ENCODE results near the gene SGK1. TPM values are rescaled to one million over a fixed set of nuclear protein-coding genes. Genes with fewer than 3 reads are reported as not detected.

The SGK1 gene
- polyA plus RNA-seq, 1 donor (not counting 4 experiments of a cell fraction or from before 2014, with no cell fraction given), result 156 TPM

DNA sequence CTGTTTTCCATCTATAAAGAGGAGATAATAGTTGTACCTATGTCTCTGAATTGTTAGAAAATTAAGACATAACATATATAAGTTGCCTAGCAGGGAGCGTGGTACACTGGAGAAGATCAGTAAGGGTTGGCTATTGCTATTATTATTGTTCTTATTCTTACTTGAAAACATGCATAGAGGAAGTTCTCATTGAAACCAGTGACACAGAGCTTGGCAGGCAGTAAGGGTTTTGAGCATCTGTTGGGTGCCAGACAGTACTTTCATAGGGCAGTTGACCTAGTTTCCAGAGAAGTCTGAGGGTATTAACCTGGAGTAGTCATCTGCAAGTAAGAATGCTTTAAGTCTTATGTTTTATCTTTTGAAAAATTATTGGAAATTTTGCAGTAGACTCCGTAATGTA is 13.3 kb upstream of the SGK1 start:
- Histone ChIP-seq H3K27ac (ENCODE audit: control insufficient read depth, insufficient read depth, low read length) (no peak overlapping the region), H3K79me2 (ENCODE audit: control insufficient read depth, insufficient read depth, low read length) (no peaks in the 10 kb centered on the region), H3K4me2 (ENCODE audit: control insufficient read depth, extremely low read depth, insufficient read depth, low read depth, low read length) (no peak overlapping the region), H3K9me1 (ENCODE audit: control insufficient read depth, extremely low read depth, insufficient read depth, low read length) (no peaks in the 10 kb centered on the region), H3K36me3 (ENCODE audit: control insufficient read depth in 2 of 2, extremely low read depth in 1 of 2, insufficient read depth in 2 of 2, low read length in 2 of 2) (no peaks in the 10 kb centered on the region), H3K9me3 (ENCODE audit: control insufficient read depth, low read depth, low read length) (no peaks in the 10 kb centered on the region), H3K4me1 (ENCODE audit: control insufficient read depth, extremely low read depth, insufficient read depth, low read length) (no peaks in the 10 kb centered on the region), H4K20me1 (ENCODE audit: control insufficient read depth, extremely low read depth, insufficient read depth, low read length) (no peaks in the 10 kb centered on the region), H3K27me3 (ENCODE audit: control insufficient read depth, extremely low read depth, insufficient read depth, low read length) (no peaks in the 10 kb centered on the region), H2AFZ (ENCODE audit: control insufficient read depth, low read length) (no peak overlapping the region), H3K9ac (ENCODE audit: control insufficient read depth, extremely low read depth, insufficient read depth, low read length) (no peak overlapping the region), H3K4me3 (ENCODE audit: control insufficient read depth in 2 of 3, extremely low read depth in 1 of 3, insufficient read depth in 2 of 3, low read depth in 1 of 3, low read length in 3 of 3) (no peak overlapping the region)
- dilution Hi-C loops (cut with MboI; ENCODE audit: extremely low pct_ligation_motif_present, low sequenced_read_pairs), result no loop called here
- DNase-seq (ENCODE audit: low read depth, low spot score) (no peak), FAIRE-seq (no peak)
- TF ChIP-seq EZH2 (IDR thresholded peaks at IDR 0.05; ENCODE audit: low read length) (no peak), CTCF (optimal IDR thresholded peaks at IDR 0.05 in 1 of 3, IDR thresholded peaks at IDR 0.05 in 1 of 3, conservative IDR thresholded peaks at IDR 0.05 in 1 of 3; ENCODE audit: extremely low read depth in 1 of 3, insufficient read depth in 2 of 3, low read length in 3 of 3) (no peak)

- H3K27me3 ChIP-seq (ENCODE audit: control insufficient read depth, extremely low read depth, insufficient read depth, low read length), result no peaks in the 10 kb centered on the region
- H4K20me1 ChIP-seq (ENCODE audit: control insufficient read depth, extremely low read depth, insufficient read depth, low read length), result no peaks in the 10 kb centered on the region
- dilution Hi-C loops (cut with MboI; ENCODE audit: extremely low pct_ligation_motif_present, low sequenced_read_pairs), result no loop called here
- FAIRE-seq (no peak), DNase-seq (ENCODE audit: low read depth, low spot score) (no peak)
- no peak overlapping the region for H2AFZ ChIP-seq (ENCODE audit: control insufficient read depth, low read length)
- no peaks in the 10 kb centered on the region for H3K9me3 ChIP-seq (ENCODE audit: control insufficient read depth, low read depth, low read length)
- H3K9ac ChIP-seq (ENCODE audit: control insufficient read depth, extremely low read depth, insufficient read depth, low read length), result no peak overlapping the region
- H3K4me2 ChIP-seq (ENCODE audit: control insufficient read depth, extremely low read depth, insufficient read depth, low read depth, low read length), result no peak overlapping the region
- H3K79me2 ChIP-seq (ENCODE audit: control insufficient read depth, insufficient read depth, low read length), result no peaks in the 10 kb centered on the region
- no peak for TF ChIP-seq EZH2 (IDR thresholded peaks at IDR 0.05; ENCODE audit: low read length)
- no peak overlapping the region for H3K27ac ChIP-seq (ENCODE audit: control insufficient read depth, insufficient read depth, low read length)
- no peaks in the 10 kb centered on the region for H3K4me1 ChIP-seq (ENCODE audit: control insufficient read depth, extremely low read depth, insufficient read depth, low read length)
- H3K4me3 ChIP-seq (ENCODE audit: control insufficient read depth in 2 of 3, extremely low read depth in 1 of 3, insufficient read depth in 2 of 3, low read depth in 1 of 3, low read length in 3 of 3), result no peak overlapping the region
- no peaks in the 10 kb centered on the region for H3K36me3 ChIP-seq (ENCODE audit: control insufficient read depth in 2 of 2, extremely low read depth in 1 of 2, insufficient read depth in 2 of 2, low read length in 2 of 2)
- no peaks in the 10 kb centered on the region for H3K9me1 ChIP-seq (ENCODE audit: control insufficient read depth, extremely low read depth, insufficient read depth, low read length)
Observed at GRCh38 chr6:134330555-134330954, 12.6 kb upstream of the SGK1 start.

DNA sequence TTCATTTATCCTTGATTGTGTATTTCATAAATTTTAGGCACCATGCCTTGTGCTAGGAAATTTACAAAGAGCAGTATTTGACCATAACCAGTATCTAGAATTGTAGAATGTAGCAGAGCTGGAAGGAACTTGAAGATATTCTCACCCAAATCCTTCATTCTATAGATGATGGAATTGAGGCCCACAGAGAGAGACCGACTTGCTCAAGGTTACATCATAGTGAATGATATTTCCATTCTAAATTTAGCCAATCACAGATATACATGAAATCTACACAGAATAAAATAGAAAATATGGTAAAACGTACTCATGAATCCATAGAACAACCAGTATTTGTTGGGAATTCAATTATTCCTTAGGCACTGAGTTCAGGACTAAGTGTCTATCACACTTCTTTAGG is 10.9 kb upstream of the SGK1 start:
- no peaks in the 10 kb centered on the region for H3K9me3 ChIP-seq (ENCODE audit: control insufficient read depth, low read depth, low read length)
- H3K27ac ChIP-seq (ENCODE audit: control insufficient read depth, insufficient read depth, low read length), result no peak overlapping the region
- FAIRE-seq, result no peak
- H3K79me2 ChIP-seq (ENCODE audit: control insufficient read depth, insufficient read depth, low read length), result no peaks in the 10 kb centered on the region
- no peaks in the 10 kb centered on the region for H3K36me3 ChIP-seq (ENCODE audit: control insufficient read depth in 2 of 2, extremely low read depth in 1 of 2, insufficient read depth in 2 of 2, low read length in 2 of 2)
- H3K4me1 ChIP-seq (ENCODE audit: control insufficient read depth, extremely low read depth, insufficient read depth, low read length), result no peaks in the 10 kb centered on the region
- H4K20me1 ChIP-seq (ENCODE audit: control insufficient read depth, extremely low read depth, insufficient read depth, low read length), result no peaks in the 10 kb centered on the region
- H3K9me1 ChIP-seq (ENCODE audit: control insufficient read depth, extremely low read depth, insufficient read depth, low read length), result no peaks in the 10 kb centered on the region
- H3K4me3 ChIP-seq (ENCODE audit: control insufficient read depth in 2 of 3, extremely low read depth in 1 of 3, insufficient read depth in 2 of 3, low read depth in 1 of 3, low read length in 3 of 3), result no peak overlapping the region
- no peak overlapping the region for H2AFZ ChIP-seq (ENCODE audit: control insufficient read depth, low read length)
- H3K27me3 ChIP-seq (ENCODE audit: control insufficient read depth, extremely low read depth, insufficient read depth, low read length), result no peaks in the 10 kb centered on the region
- dilution Hi-C loops (cut with MboI; ENCODE audit: extremely low pct_ligation_motif_present, low sequenced_read_pairs), result no loop called here
- no peak overlapping the region for H3K4me2 ChIP-seq (ENCODE audit: control insufficient read depth, extremely low read depth, insufficient read depth, low read depth, low read length)
- no peak overlapping the region for H3K9ac ChIP-seq (ENCODE audit: control insufficient read depth, extremely low read depth, insufficient read depth, low read length)
- TF ChIP-seq CTCF (optimal IDR thresholded peaks at IDR 0.05 in 1 of 3, IDR thresholded peaks at IDR 0.05 in 1 of 3, conservative IDR thresholded peaks at IDR 0.05 in 1 of 3; ENCODE audit: extremely low read depth in 1 of 3, insufficient read depth in 2 of 3, low read length in 3 of 3) (no peak), EZH2 (IDR thresholded peaks at IDR 0.05; ENCODE audit: low read length) (no peak)
- no peak for DNase-seq (ENCODE audit: low read depth, low spot score)

All from keratinocyte (primary cell).